HepG2 (cell line): ENCODE data around the gene IL13. TPM values are rescaled to one million over a fixed set of nuclear protein-coding genes. Genes with fewer than 3 reads are reported as not detected.

Experiments used
- ATAC-seq: fragments of 200-7000 bp; cut with Tn5 transposase; 3 replicates; pipeline ENCODE4 v1.9.1; 2020; ENCODE audit warnings: mild to moderate bottlenecking, moderate library complexity
- BruUV-seq: library from RNA; stranded (reverse); fragments of 400-500 nt; replicated peaks from 2 replicates; lab custom pipeline; 2021; lab: Mats Ljungman, UMichigan
- CTCF ChIA-PET: fragments of 300-600 bp; formaldehyde crosslinking; extraction: SDS; loops from one replicate; lab custom pipeline; 2021; ENCODE audit warnings: low total read pairs, inconsistent platforms, low intra/inter-chr PET ratio; lab: Yijun Ruan, JAX
- POLR2A ChIA-PET: fragments of 350-600 bp; sonication (Branson Sonifier 250); formaldehyde crosslinking; loops from one replicate; lab custom pipeline; 2020; ENCODE audit warnings: antibody characterized with exemption, inconsistent platforms; lab: Yijun Ruan, JAX
- DNase-seq: peaks from one replicate; pipeline ENCODE4 v3.0.0-alpha.2; 2015; ENCODE audit warnings: low spot score
- FAIRE-seq: peaks from 3 replicates; lab custom pipeline; 2011; peaks lifted over from hg19 to GRCh38; lab: Jason Lieb, UNC
- H2AFZ ChIP-seq: one replicate; pipeline ENCODE4 v1.6.1; 2011; ENCODE audit warnings: low read length, inconsistent platforms
- H3K27ac ChIP-seq: fragments of 300-600 bp; 3 replicates; pipeline ENCODE4 v1.8.0; 2011; ENCODE audit warnings: mixed run types, mild to moderate bottlenecking, mixed read lengths, low read length, inconsistent platforms; ENCODE audit not compliant: insufficient read depth; ENCODE audit errors: extremely low read length
- H3K27me3 ChIP-seq, 2 experiments: fragments of 200-600 bp in 1 of 2; 2 replicates in 1 of 2; 3 replicates in 1 of 2; pipeline versions ENCODE4 v1.6.0 to v1.8.0; 2011; ENCODE audit warnings: low read length in 2 of 2, mild to moderate bottlenecking in 2 of 2, moderate library complexity in 2 of 2, inconsistent platforms in 1 of 2; ENCODE audit not compliant: insufficient read depth in 2 of 2, control insufficient read depth in 1 of 2
- H3K36me3 ChIP-seq, 2 experiments: fragments of 200-600 bp in 1 of 2; replicated peaks in 1 of 2; 2 replicates in 1 of 2; 3 replicates in 1 of 2; pipeline versions ENCODE4 v1.5.1 to v1.8.0; 2011; ENCODE audit warnings: low read length in 2 of 2, inconsistent platforms in 1 of 2; ENCODE audit not compliant: insufficient read depth in 2 of 2, control insufficient read depth in 1 of 2
- H3K4me1 ChIP-seq: 2 replicates; pipeline ENCODE4 v1.5.1; 2012; ENCODE audit warnings: low read length, inconsistent platforms; ENCODE audit not compliant: insufficient read depth
- H3K4me2 ChIP-seq: 2 replicates; pipeline ENCODE4 v1.6.0; 2011; ENCODE audit warnings: low read depth, low read length, inconsistent platforms
- H3K4me3 ChIP-seq, 3 experiments: fragments of 200-600 bp in 1 of 3; sonication (generic), shearing (Covaris generic) in 1 of 3; replicated peaks in 1 of 3; 2 replicates each; pipeline ENCODE4 v1.5.1; 2011 to 2016; ENCODE audit warnings: low read length in 3 of 3, inconsistent platforms in 2 of 3, low read depth in 2 of 3, mild to moderate bottlenecking in 2 of 3, control low read depth in 1 of 3, mixed read lengths in 1 of 3; ENCODE audit not compliant: insufficient read depth in 1 of 3
- H3K79me2 ChIP-seq: one replicate; pipeline ENCODE4 v1.6.1; 2011; ENCODE audit warnings: low read length, inconsistent platforms; ENCODE audit not compliant: insufficient read depth
- H3K9ac ChIP-seq: 2 replicates; pipeline ENCODE4 v1.6.0; 2011; ENCODE audit warnings: mild to moderate bottlenecking, low read depth, low read length, inconsistent platforms; ENCODE audit not compliant: insufficient read depth
- H3K9me3 ChIP-seq: 2 replicates; pipeline ENCODE4 v1.5.1; 2012; ENCODE audit warnings: mild to moderate bottlenecking, low read length
- H4K20me1 ChIP-seq: 2 replicates; pipeline ENCODE4 v1.6.0; 2011; ENCODE audit warnings: inconsistent platforms, mild to moderate bottlenecking, low read length, moderate library complexity; ENCODE audit not compliant: insufficient read depth
- ARID4A ChIP-seq: sonication (generic); formaldehyde crosslinking; IDR thresholded peaks from 2 replicates; pipeline ENCODE4 v1.5.0; 2020; ENCODE audit warnings: mild to moderate bottlenecking, missing genetic modification reagents, borderline replicate concordance
- DMAP1 ChIP-seq: IDR thresholded peaks from 2 replicates; pipeline ENCODE4 v1.6.1; 2016
- GABPA ChIP-seq, 2 experiments: IDR thresholded peaks; 2 replicates each; pipeline ENCODE4 v1.6.1; 2011 to 2016; ENCODE audit warnings: low read depth in 2 of 2, low read length in 1 of 2, missing biosample characterization in 1 of 2, missing genetic modification characterization in 1 of 2
- HIC2 ChIP-seq: sonication (generic); formaldehyde crosslinking; IDR thresholded peaks from 2 replicates; pipeline ENCODE4 v1.9.0; 2022; ENCODE audit warnings: low read depth, missing genetic modification reagents
- MTA1 ChIP-seq: sonication (generic); formaldehyde crosslinking; IDR thresholded peaks from 2 replicates; pipeline ENCODE4 v1.4.0; 2020; ENCODE audit warnings: missing genetic modification reagents, mild to moderate bottlenecking, borderline replicate concordance
- MTA3 ChIP-seq: sonication (generic); formaldehyde crosslinking; IDR thresholded peaks from 2 replicates; pipeline ENCODE4 v1.4.0; 2020; ENCODE audit warnings: missing genetic modification reagents
- THYN1 ChIP-seq: sonication (generic); formaldehyde crosslinking; IDR thresholded peaks from 2 replicates; pipeline ENCODE4 v1.8.1; 2023; ENCODE audit warnings: low read depth, mild to moderate bottlenecking, moderate library complexity, missing genetic modification reagents, borderline replicate concordance
- ZFYVE20 ChIP-seq: sonication (generic); formaldehyde crosslinking; IDR thresholded peaks from 2 replicates; pipeline ENCODE4 v1.8.0; 2023; ENCODE audit warnings: low read depth, mild to moderate bottlenecking, moderate library complexity, missing genetic modification reagents, borderline replicate concordance
- ZNF282 ChIP-seq: fragments of 450-650 bp; IDR thresholded peaks from 2 replicates; pipeline ENCODE4 v1.6.1; 2018; ENCODE audit not compliant: partially characterized antibody
- ZNF367 ChIP-seq: sonication (generic); formaldehyde crosslinking; IDR thresholded peaks from 2 replicates; pipeline ENCODE4 v1.4.0; 2020; ENCODE audit warnings: missing genetic modification reagents, borderline replicate concordance
- ZNF530 ChIP-seq: sonication (generic); formaldehyde crosslinking; IDR thresholded peaks from 2 replicates; pipeline ENCODE4 v1.5.0; 2020; ENCODE audit warnings: low read depth, mild to moderate bottlenecking, missing genetic modification reagents
- ZNF841 ChIP-seq: sonication (generic); formaldehyde crosslinking; IDR thresholded peaks from 2 replicates; pipeline ENCODE4 v1.8.1; 2023; ENCODE audit warnings: missing genetic modification reagents, borderline replicate concordance
- WGBS: methylation state at CpG from one replicate; pipeline ENCODE4 v1.1.6; 2017; ENCODE audit warnings: low lambda C conversion rate; 5-methylcytosine and 5-hydroxymethylcytosine counted together
- in situ Hi-C: cut with HindIII; loops from 2 replicates; pipeline ENCODE4 v1.10.0; 2017; ENCODE audit warnings: low pct_unique_long_range_greater_than_20kb; ENCODE audit not compliant: extremely low pct_ligation_motif_present
- intact Hi-C: fragments of 100-400 bp; cut with micrococcal nuclease; formaldehyde crosslinking; loops from one replicate; pipeline ENCODE4 v1.10.0; 2022; ENCODE audit not compliant: unreplicated experiment
- polyA plus RNA-seq, 8 experiments: library from polyadenylated mRNA; depleted of rRNA in 3 of 8; stranded (reverse) in 7 of 8; unstranded in 1 of 8; fragments of >200 nt; fragmentation: Illumina TruSeq in 4 of 8; extraction: Trizol in 4 of 8; gene quantifications; 2 replicates each; pipeline versions ENCODE4 v1.2.1 to v1.2.3, GENCODE V29; 2011 to 2016; ENCODE audit warnings: low read depth in 4 of 8, missing spikeins in 1 of 8, mixed read lengths in 1 of 8; ENCODE audit not compliant: insufficient read depth in 1 of 8
- total RNA-seq, 5 experiments: library from RNA; depleted of rRNA; stranded (reverse); fragments of >200 nt; fragmentation: Illumina TruSeq; extraction: Trizol; gene quantifications; 2 replicates each; pipeline ENCODE4 v1.2.3, GENCODE V29; 2016; ENCODE audit warnings: low read depth in 1 of 5
- TF ChIP-seq, protein P1 (sequence below): sonication (generic); formaldehyde crosslinking; IDR thresholded peaks from 2 replicates; pipeline ENCODE4 v1.5.1; 2020; ENCODE audit warnings: mild to moderate bottlenecking, missing genetic modification reagents, borderline replicate concordance
- TF ChIP-seq, protein P2 (sequence below): sonication (generic); formaldehyde crosslinking; IDR thresholded peaks from 2 replicates; pipeline ENCODE4 v1.5.0; 2020; ENCODE audit warnings: missing genetic modification reagents
- TF ChIP-seq, protein P3 (sequence below): fragments of 450-650 bp; IDR thresholded peaks from 2 replicates; pipeline ENCODE4 v1.6.1; 2017

Gene IL13
- total and polyA plus RNA-seq, 2 of the 13 experiments (the other 11 are each of a cell fraction or from before 2014, with no cell fraction given), result 0.05 TPM; not detected in 1

DNA sequence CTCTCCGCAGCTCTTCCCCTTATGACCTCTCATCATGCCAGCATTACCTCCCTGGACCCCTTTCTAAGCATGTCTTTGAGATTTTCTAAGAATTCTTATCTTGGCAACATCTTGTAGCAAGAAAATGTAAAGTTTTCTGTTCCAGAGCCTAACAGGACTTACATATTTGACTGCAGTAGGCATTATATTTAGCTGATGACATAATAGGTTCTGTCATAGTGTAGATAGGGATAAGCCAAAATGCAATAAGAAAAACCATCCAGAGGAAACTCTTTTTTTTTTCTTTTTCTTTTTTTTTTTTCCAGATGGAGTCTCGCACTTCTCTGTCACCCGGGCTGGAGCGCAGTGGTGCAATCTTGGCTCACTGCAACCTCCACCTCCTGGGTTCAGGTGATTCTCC, 20.7 kb upstream of the IL13 start:
- H3K27me3 ChIP-seq, result no peaks in the 10 kb centered on the region
- intact Hi-C loops, result no loop called here
- no peak overlapping the region for H2AFZ ChIP-seq
- DNase-seq, result no peak
- no peaks in the 10 kb centered on the region for H3K9me3 ChIP-seq
- H3K36me3 ChIP-seq, result peaks cover 13 to 49% of the 10 kb centered on the region in 2 experiments
- in situ Hi-C loops, result no loop called here
- TF ChIP-seq, protein P1, sequence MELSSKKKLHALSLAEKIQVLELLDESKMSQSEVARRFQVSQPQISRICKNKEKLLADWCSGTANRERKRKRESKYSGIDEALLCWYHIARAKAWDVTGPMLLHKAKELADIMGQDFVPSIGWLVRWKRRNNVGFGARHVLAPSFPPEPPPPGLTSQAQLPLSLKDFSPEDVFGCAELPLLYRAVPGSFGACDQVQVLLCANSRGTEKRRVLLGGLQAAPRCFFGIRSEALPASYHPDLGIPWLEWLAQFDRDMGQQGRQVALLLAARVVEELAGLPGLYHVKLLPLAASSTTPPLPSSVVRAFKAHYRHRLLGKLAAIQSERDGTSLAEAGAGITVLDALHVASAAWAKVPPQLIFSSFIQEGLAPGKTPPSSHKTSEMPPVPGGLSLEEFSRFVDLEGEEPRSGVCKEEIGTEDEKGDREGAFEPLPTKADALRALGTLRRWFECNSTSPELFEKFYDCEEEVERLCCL (CRISPR knock-in tag), result no peak
- TF ChIP-seq THYN1 (no peak), ZNF530 (CRISPR knock-in tag) (no peak), ZNF282 (no peak), ZNF841 (CRISPR knock-in tag) (no peak), GABPA (IDR thresholded peaks at IDR 0.05; ENCODE audit: low read depth, low read length) (no peak), GABPA (CRISPR knock-in tag; IDR thresholded peaks at IDR 0.05; ENCODE audit: low read depth) (no peak), DMAP1 (CRISPR knock-in tag) (no peak), ZFYVE20 (CRISPR knock-in tag) (no peak), ARID4A (no peak), MTA1 (CRISPR knock-in tag) (no peak), ZNF367 (CRISPR knock-in tag) (no peak), MTA3 (CRISPR knock-in tag) (no peak), HIC2 (CRISPR knock-in tag) (no peak)
- TF ChIP-seq, protein P2, sequence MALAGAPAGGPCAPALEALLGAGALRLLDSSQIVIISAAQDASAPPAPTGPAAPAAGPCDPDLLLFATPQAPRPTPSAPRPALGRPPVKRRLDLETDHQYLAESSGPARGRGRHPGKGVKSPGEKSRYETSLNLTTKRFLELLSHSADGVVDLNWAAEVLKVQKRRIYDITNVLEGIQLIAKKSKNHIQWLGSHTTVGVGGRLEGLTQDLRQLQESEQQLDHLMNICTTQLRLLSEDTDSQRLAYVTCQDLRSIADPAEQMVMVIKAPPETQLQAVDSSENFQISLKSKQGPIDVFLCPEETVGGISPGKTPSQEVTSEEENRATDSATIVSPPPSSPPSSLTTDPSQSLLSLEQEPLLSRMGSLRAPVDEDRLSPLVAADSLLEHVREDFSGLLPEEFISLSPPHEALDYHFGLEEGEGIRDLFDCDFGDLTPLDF (CRISPR knock-in tag), result no peak
- TF ChIP-seq, protein P3, sequence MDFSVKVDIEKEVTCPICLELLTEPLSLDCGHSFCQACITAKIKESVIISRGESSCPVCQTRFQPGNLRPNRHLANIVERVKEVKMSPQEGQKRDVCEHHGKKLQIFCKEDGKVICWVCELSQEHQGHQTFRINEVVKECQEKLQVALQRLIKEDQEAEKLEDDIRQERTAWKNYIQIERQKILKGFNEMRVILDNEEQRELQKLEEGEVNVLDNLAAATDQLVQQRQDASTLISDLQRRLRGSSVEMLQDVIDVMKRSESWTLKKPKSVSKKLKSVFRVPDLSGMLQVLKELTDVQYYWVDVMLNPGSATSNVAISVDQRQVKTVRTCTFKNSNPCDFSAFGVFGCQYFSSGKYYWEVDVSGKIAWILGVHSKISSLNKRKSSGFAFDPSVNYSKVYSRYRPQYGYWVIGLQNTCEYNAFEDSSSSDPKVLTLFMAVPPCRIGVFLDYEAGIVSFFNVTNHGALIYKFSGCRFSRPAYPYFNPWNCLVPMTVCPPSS, result no peak
- TF ChIP-seq, all 625 proteins: peak for 0
- Histone ChIP-seq H3K27ac (no peak overlapping the region), H4K20me1 (no peaks in the 10 kb centered on the region), H3K4me1 (no peaks in the 10 kb centered on the region), H3K4me3 (no peak overlapping the region), H3K79me2 (no peaks in the 10 kb centered on the region), H3K9ac (no peak overlapping the region), H3K4me2 (no peak overlapping the region)
- POLR2A ChIA-PET, result no interaction called here
- WGBS, result 95% methylated on average over 4 of the region's 4 CpGs
- ATAC-seq (no peak), FAIRE-seq (no peak)
- CTCF ChIA-PET, result no interaction called here
- BruUV-seq, result no TSS peak
